Kidney tubule cell (primary cell): Measurements from ENCODE around the gene PGAM5.

Experiments
- DNase-seq: peaks from one replicate; pipeline ENCODE4 v3.0.0-alpha.2; 2018; ENCODE audit warnings: low spot score

PGAM5 gene

DNA sequence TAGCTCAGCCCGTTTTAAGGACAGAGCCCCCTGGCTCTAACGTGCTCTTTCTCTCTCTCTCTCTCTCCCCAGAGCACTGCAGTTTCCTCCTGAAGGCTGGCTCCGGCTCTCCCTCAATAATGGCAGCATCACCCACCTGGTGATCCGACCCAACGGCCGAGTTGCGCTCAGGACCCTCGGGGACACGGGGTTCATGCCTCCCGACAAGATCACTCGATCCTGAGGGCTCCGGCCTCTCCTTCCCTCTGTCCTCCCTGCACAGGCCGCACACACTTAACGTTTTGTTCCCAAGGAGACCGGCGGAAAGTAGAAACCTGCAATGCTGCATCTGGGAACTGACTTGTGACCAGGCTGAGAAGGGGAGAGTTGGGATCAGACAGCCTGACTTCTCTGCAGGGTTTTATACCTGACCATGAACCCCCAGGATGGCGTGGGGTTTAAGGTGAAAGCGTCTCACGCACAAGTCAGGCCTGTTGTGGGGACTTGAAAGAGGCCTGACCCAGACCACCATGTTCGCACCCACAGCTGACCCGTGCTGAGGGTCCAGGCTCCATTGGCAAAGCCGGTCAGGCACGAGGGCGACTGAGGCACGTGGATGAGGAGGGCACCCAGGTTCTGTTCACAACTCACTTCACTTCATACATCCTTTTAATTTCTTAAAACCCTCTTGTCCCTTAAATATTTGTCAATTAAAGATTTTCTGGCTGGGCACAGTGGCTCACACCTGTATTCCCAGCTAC is 10.1 kb downstream of the PGAM5 start:
- no peak for DNase-seq

- DNase-seq = no peak
These were observed 12.5 kb downstream of the PGAM5 start for GRCh38 chr12:132723015-132723763.

DNA sequence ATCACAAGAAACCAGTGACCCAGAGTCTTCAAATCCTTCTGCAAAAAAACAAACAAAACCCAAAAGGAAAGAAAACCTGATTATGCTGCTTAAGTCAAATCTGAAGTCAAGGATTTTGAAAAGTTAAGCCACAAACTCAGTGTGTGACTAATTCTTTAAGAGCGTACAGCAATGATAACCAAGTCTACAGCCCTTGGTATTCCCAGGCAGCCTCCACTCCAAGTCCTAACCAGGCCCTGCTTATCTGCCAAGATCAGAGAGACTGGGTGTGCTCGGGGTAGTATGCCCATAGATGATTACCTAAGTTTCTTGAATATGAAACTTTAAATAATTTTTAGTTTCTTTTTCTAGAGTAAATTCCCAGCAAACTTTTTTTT is 13.1 kb downstream of the PGAM5 start:
- no peak for DNase-seq

- DNase-seq = no peak
These were observed 14.0 kb downstream of the PGAM5 start for GRCh38 chr12:132724506-132725241.

DNA sequence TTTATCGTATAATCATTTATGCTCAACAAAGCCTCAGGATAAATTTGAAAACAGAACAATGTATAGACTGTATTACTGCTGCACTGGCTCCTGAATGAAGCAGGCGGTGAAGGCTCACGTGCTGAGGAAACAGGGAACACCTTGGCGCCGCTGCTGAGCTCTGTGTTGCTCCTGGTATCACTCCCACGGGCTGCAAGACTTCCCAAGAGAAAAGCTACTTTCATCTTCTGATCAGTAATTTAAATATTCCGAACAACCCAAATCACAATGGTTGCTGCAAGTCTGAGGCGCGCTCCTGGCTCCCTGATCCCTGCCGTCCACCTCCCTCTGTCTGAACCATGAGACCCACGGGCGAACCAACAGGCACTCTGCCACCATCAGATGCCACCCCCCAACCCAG is 15.7 kb downstream of the PGAM5 start:
- DNase-seq = no peak

DNA sequence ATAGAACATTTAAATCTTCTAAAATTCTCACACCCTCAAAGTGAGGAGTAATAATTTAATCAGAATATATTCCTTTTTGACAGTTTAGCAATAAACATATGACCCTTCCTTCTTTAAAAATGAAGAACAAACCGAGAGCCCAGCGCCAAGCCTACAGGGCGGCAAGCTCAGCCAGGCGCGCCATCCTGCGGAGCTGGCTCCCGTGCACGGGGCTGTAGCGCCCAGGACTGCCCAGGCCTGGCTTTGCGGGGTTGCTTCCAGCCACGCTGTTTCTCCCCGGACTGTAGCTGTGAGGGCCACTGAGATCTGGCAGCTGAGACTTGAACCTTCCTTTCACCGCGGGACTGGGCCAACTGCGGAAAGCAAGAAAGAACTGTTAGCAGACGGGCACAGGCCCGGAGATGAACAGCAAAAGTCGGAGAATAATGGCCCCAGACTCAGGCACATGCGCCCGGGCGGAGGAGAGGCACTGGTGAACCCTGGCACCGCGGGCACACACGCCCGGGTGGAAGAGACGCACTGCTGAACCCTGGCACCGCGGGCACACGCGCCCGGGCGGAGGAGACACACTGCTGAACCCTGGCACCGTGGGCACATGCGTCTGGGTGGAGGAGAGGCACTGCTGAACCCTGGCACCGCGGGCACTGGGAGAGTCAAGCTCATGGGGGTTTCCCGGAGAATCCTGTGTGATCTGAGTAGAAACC is 16.6 kb downstream of the PGAM5 start:
- DNase-seq = no peak

- DNase-seq = no peak
These were observed 17.9 kb downstream of the PGAM5 start for GRCh38 chr12:132728502-132728901.

- no peak for DNase-seq
These were observed 19.1 kb downstream of the PGAM5 start for GRCh38 chr12:132729541-132730320.

DNA sequence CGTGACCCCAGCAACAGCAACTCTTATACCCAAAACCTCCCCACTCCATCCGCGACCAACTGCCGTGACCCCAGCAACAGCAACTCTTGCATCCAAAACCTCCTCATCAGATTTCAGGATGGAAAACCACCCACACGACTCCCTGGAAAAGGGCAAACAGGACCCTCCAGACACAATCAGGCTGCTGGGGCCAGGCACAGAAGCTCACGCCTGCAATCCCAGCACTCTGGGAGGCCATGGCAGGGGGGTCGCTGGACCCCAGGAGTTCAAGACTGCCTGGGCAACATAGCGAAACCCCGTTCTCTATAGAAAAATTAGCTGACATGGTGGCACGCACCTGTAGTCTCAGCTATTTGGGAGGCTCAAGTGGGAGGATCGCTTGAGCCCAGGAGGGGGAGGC is 19.7 kb downstream of the PGAM5 start:
- no peak for DNase-seq

DNA sequence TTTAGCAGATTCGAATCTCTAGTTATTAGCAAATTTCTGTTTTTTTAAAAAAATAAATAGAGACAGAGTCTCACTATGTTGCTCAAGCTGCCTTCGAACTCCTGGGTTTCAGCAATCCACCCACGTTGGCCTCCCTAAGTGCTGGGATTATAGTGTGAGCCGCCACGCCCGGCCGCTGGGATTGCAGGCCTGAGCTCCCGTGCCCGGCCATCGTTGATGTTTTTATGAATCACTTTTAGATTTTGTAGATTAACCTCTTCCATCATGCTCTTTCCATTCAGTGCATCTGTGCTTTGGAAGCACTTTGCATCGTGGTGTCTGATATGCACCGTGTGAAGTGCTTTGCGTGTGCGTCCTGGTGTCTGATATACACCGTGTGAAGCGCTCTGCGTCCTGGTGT is 20.9 kb downstream of the PGAM5 start:
- DNase-seq = no peak

DNA sequence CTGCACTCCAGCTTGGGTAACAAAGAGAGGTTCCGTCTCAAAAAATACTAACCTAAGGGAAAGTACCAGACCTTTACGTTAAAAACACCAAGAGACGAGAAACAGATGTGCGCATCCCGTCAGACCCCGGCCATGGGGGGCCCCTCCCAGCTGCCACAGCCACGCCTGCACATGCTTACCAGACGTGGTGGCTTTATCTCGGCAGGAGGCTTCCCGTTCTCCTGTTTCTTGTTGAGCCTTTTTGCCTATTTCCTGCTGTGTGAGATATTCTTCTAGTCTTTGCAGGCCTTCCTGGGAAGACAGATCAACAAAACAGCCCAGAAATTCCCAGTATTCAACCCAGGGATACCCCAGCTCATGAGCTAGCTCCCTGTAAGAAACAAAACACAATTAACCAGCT is 23.6 kb downstream of the PGAM5 start:
- no peak for DNase-seq

- no peak for DNase-seq
These were observed 24.9 kb downstream of the PGAM5 start for GRCh38 chr12:132735496-132735895.

GRCh38 chr12:132736378-132736777 is 25.7 kb downstream of the PGAM5 start:
- no peak for DNase-seq

- DNase-seq = no peak
These were observed 26.3 kb downstream of the PGAM5 start for GRCh38 chr12:132736913-132737312.

GRCh38 chr12:132739600-132740312 is 29.1 kb downstream of the PGAM5 start:
- DNase-seq = no peak

GRCh38 chr12:132740313-132740646 is 29.6 kb downstream of the PGAM5 start:
- DNase-seq = no peak

DNA sequence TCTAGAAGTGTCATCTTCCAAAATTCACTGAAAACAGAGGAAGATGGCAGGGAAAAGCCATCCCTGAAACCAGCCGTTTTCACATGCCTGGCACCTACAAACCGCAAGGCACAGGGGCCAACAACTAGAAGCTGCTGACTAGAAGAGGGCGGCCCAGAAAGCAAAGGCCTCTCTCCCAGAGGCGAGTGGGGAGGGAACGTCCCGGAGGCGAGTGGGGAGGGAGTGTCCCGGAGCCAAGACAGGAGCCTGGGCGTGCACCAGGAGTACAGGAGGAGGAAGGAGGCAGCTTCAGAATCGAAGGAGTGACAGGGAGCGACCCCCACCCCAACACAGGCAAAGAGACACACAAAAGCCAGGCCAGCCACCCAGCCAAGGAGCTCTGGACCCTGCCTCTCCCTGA is 30.0 kb downstream of the PGAM5 start:
- no peak for DNase-seq

DNA sequence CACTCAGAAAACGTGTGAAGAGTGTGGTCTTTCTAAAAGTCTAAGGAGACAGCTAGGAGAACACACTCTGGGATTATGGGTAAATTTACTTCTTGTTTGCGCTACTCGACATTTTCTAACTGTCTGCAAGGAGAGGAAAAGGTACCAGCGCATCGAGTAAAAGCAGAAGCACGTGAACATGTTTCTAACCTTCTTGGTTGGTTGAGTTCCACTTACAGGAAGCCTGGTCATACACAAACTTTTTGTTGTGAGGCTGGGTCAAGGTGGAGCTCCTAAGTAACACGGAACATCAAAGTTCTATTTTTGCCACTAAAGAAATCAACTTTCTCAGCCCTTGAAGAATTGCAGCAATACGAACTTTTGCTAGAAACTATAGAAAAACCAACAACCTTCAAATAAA is 31.0 kb downstream of the PGAM5 start:
- DNase-seq = no peak

DNA sequence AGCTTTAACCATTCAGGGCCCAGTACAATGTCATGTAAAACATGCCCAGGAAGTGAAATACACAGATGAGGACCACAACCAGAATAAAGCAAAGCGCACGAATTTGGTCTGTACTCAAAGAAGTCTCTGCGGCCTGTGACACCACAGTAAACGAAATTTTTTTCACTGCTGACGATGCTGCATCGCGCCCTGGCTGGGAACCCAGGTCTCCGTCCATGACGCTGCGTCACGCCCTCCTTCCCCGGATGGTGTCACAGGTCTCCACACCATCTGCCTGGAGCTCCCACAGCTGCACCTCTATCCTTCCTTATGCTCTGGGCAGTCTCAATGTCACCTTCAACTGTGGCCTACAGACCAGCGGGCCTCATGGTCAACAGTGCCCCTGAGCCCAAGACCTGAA is 33.2 kb downstream of the PGAM5 start:
- DNase-seq = no peak

DNA sequence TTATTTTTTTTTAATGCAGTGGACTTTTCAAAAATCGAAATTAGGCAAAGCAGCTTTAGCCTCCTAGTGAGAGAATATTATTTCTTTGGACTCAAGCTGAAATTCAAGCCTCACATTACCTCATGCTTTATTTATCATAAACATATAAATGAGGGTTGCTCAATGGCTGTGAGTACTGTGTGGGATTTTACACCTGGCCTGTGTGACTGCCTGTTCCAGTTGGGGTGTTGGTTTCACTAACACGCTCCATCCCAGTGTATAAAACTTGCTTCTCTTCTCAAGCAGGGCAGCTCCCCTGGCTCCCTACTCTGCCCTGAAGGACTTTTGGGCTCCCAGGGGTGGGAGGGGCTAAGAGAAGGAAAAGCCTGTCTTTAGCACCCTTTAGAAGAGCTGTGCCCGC is 36.0 kb downstream of the PGAM5 start:
- DNase-seq = no peak

DNA sequence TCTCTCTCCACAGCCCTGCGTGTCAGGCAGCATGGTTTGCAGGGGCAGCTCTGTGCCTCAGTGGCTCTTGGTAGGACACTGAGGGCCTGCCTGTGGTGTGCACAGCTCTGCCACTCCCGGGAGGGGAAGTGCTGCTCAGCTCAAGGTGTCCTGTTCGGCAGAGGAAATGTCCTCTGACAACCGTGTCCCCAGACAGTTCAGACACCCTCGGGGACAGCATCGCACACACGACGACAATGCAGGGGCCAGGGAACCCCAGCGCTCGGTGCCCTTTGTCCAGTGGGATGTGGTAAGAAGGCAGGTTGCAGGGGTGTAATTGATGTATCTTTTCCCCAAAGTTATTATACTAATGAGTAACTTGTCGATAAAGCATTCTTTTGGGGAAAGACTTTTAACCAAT is 36.8 kb downstream of the PGAM5 start:
- DNase-seq = no peak
